Peyer's patch (tissue), 4 donors: ENCODE data around the gene SETD6.

Experiments
- POLR2A ChIP-seq, 2 donors: fragments of 450-650 bp; IDR thresholded peaks; one replicate each; pipeline ENCODE4 v1.5.1; 2017; ENCODE audit warnings: antibody characterized with exemption in 2 of 2, mild to moderate bottlenecking in 2 of 2, moderate library complexity in 2 of 2
- TF ChIP-seq, protein P1 (sequence below), 6 experiments: fragments of 450-650 bp in 4 of 6; fragments of 200-600 bp in 2 of 6; sonication (generic) in 1 of 6; IDR thresholded peaks; one replicate each; pipeline ENCODE4 v1.5.1; 2017 to 2019; ENCODE audit warnings: antibody characterized with exemption in 6 of 6, mild to moderate bottlenecking in 3 of 6, moderate library complexity in 1 of 6

DNA sequence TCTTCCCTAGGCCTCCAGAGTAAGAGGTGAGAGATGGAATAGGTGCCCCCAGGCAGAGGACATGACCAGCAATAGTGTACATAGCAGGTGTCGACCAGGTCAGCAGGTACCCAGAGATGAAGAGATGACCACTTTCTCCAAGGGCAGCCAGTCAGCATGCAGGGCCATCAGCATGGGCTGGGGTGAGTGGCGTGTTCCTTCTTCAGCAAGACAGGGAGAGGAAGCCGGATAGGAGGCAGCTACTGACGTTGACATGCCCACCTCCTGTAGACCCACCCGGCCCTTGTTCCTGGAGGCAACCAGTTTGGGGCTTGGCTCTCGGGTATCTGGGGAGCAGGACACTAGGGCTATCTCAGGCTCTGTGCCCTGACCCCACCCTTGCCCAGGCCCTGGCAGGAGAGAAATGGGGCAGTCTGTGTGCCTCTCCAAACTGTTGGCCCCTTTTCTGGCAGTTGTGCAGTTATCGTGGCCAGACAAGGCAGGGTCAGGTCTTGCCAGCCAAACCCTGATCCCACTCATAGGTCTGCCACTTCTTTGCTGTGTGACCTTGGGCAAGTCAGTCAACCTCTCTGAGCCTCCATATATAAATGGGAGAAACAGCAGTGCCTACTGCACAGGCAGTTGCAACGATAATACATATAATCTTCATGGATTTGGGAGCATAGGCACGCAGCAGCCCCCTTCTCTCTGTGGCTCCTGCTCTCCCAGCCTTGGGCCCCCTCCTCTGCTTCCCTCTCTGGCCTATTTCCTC lies 16.8 kb upstream of the SETD6 start:
- TF ChIP-seq, protein P1, sequence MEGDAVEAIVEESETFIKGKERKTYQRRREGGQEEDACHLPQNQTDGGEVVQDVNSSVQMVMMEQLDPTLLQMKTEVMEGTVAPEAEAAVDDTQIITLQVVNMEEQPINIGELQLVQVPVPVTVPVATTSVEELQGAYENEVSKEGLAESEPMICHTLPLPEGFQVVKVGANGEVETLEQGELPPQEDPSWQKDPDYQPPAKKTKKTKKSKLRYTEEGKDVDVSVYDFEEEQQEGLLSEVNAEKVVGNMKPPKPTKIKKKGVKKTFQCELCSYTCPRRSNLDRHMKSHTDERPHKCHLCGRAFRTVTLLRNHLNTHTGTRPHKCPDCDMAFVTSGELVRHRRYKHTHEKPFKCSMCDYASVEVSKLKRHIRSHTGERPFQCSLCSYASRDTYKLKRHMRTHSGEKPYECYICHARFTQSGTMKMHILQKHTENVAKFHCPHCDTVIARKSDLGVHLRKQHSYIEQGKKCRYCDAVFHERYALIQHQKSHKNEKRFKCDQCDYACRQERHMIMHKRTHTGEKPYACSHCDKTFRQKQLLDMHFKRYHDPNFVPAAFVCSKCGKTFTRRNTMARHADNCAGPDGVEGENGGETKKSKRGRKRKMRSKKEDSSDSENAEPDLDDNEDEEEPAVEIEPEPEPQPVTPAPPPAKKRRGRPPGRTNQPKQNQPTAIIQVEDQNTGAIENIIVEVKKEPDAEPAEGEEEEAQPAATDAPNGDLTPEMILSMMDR (IDR thresholded peaks at IDR 0.05) = no peak
- no peak for TF ChIP-seq POLR2A (IDR thresholded peaks at IDR 0.05)
